BLaER1 treated with 17β-estradiol and CSF1 and Interleukin-3, amounts not matched to agents 10 nM and 100 nM (cell line): Measurements from ENCODE around the gene BCL2L12.

ENCODE experiments used
- H3K27ac ChIP-seq, 11 experiments: shearing (Covaris generic); formaldehyde crosslinking; 2 replicates each; pipeline ENCODE4 v1.8.1; 2022
- H3K27me3 ChIP-seq, 11 experiments: shearing (Covaris generic); formaldehyde crosslinking; 2 replicates each; pipeline ENCODE4 v1.8.1; 2022
- H3K36me3 ChIP-seq, 11 experiments: shearing (Covaris generic); formaldehyde crosslinking; 2 replicates each; pipeline ENCODE4 v1.8.1; 2022
- H3K4me1 ChIP-seq, 10 experiments: shearing (Covaris generic); formaldehyde crosslinking; 2 replicates each; pipeline ENCODE4 v1.8.1; 2022
- H3K4me2 ChIP-seq, 11 experiments: shearing (Covaris generic); formaldehyde crosslinking; 2 replicates each; pipeline ENCODE4 v1.8.1; 2022
- H3K4me3 ChIP-seq, 10 experiments: shearing (Covaris generic); formaldehyde crosslinking; 2 replicates each; pipeline ENCODE4 v1.8.1; 2022
- H3K9ac ChIP-seq, 11 experiments: shearing (Covaris generic); formaldehyde crosslinking; 2 replicates each; pipeline ENCODE4 v1.8.1; 2022
- H3K9me3 ChIP-seq, 11 experiments: shearing (Covaris generic); formaldehyde crosslinking; replicated peaks in 1 of 11; 2 replicates each; pipeline ENCODE4 v1.8.1; 2022
- H4K20me1 ChIP-seq, 11 experiments: shearing (Covaris generic); formaldehyde crosslinking; 2 replicates each; pipeline ENCODE4 v1.8.1; 2022
- Cebpa-rat ChIP-seq, 11 experiments: shearing (Covaris generic); IDR thresholded peaks; 2 replicates each; pipeline ENCODE4 v1.8.1; 2022

Gene BCL2L12

DNA sequence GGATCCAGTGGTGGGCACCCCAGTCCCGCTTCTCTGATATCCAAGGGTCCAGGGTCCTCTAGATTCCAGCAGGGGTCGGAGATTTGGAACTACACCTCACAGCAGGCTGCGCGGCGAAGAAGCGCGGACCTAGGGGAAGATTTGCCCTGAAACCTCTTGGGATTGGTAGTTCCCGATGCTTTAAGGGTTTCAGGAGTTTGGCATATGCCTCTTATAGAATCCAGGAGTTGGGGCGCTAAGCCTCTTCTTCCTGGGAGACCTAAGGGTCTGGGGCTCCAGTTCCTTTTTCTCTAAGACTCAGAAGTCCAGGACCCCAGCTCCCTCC is 349 bp downstream of the BCL2L12 start:
- H3K36me3 ChIP-seq, result peaks cover 29 to 63% (median 56%) of the 10 kb centered on the region in 11 experiments
- H3K4me3 ChIP-seq, result peak overlapping the region; percentile 78 to 99 (median 86)
- no peaks in the 10 kb centered on the region for H3K27me3 ChIP-seq
- H3K4me1 ChIP-seq, result peaks cover 27 to 55% (median 31%) of the 10 kb centered on the region in 10 experiments
- peak overlapping the region; percentile 68 to 83 (median 76) for H3K27ac ChIP-seq
- H4K20me1 ChIP-seq, result peaks cover 13 to 64% (median 33%) of the 10 kb centered on the region in 11 experiments; a peak in 20 of 22 replicates
- peak overlapping the region; percentile 81 to 90 (median 87) for H3K9ac ChIP-seq
- H3K4me2 ChIP-seq, result peak overlapping the region; percentile 90 to 99 (median 98)
- H3K9me3 ChIP-seq, result no peaks in the 10 kb centered on the region
- no peak for TF ChIP-seq Cebpa-rat (IDR thresholded peaks at IDR 0.05)

DNA sequence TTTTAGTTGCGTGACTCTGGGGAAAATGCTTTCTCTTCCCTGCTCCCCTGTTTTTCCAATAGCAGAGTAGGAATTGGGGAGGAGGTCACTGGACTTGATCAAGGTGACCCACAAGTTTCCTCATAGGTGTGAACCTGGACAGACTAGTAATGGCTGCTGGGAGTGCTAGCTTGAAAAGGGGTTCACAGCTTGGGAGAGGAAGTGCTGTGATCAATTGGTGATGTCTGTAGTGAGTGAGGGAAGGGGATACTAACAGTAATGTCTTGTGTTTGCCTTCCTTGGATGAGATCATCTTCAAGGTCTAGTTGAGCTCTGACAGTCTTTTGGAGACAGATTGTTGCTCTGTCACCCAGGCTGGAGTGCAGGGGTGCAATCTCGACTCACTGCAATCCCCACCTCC is 1.7 kb downstream of the BCL2L12 start:
- H3K4me3 ChIP-seq, result peak overlapping the region in 8 of 10 experiments; percentile 78 to 95 (median 84); a peak in 9 of 20 replicates
- H3K9ac ChIP-seq, result peak overlapping the region; percentile 81 to 90 (median 87); a peak in 19 of 22 replicates
- TF ChIP-seq Cebpa-rat (IDR thresholded peaks at IDR 0.05), result no peak
- peak overlapping the region in 6 of 11 experiments; percentile 71 to 83 (median 78); a peak in 6 of 22 replicates for H3K27ac ChIP-seq
- H3K36me3 ChIP-seq, result peaks cover 15 to 58% (median 44%) of the 10 kb centered on the region in 11 experiments
- H3K9me3 ChIP-seq, result no peaks in the 10 kb centered on the region
- peak overlapping the region; percentile 90 to 99 (median 98); a peak in 21 of 22 replicates for H3K4me2 ChIP-seq
- peaks cover 37 to 68% (median 41%) of the 10 kb centered on the region in 10 experiments for H3K4me1 ChIP-seq
- no peaks in the 10 kb centered on the region for H3K27me3 ChIP-seq
- peaks cover 13 to 51% (median 22%) of the 10 kb centered on the region in 11 experiments; a peak in 20 of 22 replicates for H4K20me1 ChIP-seq

DNA sequence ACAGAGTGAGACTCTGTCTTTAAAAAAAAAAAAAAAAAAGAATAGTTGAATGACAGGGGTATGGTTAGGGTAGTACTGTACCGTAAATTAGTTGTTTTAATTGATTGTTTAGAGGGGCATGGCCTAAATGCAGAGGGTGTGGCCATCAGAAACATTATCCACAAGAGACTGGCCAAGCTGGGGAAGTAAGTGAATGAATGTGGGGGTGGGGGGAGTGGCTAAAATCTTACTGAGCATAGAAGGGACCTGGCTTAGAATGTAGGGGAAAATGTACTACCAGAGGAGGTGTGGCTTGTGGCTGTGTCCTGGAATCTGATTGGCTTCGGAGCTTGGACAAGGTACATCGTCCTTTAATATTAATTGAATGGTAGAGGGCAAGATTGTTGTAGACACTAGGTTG is 3.8 kb downstream of the BCL2L12 start:
- H3K36me3 ChIP-seq, result peaks cover 9 to 61% (median 39%) of the 10 kb centered on the region in 11 experiments; a peak in 20 of 22 replicates
- H3K9me3 ChIP-seq, result no peaks in the 10 kb centered on the region
- H3K27ac ChIP-seq, result no peak overlapping the region
- H3K4me2 ChIP-seq, result peak overlapping the region in 2 of 11 experiments; percentile 12 to 40; a peak in 3 of 22 replicates
- TF ChIP-seq Cebpa-rat (IDR thresholded peaks at IDR 0.05), result no peak
- no peaks in the 10 kb centered on the region for H3K27me3 ChIP-seq
- H3K4me3 ChIP-seq, result no peak overlapping the region
- peak overlapping the region in 2 of 11 experiments; percentile 7 to 21; a peak in 1 of 22 replicates for H3K9ac ChIP-seq
- H4K20me1 ChIP-seq, result peaks cover 0 to 32% (median 1%) of the 10 kb centered on the region in 11 experiments; a peak in 7 of 22 replicates
- peaks cover 32 to 64% (median 41%) of the 10 kb centered on the region in 10 experiments for H3K4me1 ChIP-seq

DNA sequence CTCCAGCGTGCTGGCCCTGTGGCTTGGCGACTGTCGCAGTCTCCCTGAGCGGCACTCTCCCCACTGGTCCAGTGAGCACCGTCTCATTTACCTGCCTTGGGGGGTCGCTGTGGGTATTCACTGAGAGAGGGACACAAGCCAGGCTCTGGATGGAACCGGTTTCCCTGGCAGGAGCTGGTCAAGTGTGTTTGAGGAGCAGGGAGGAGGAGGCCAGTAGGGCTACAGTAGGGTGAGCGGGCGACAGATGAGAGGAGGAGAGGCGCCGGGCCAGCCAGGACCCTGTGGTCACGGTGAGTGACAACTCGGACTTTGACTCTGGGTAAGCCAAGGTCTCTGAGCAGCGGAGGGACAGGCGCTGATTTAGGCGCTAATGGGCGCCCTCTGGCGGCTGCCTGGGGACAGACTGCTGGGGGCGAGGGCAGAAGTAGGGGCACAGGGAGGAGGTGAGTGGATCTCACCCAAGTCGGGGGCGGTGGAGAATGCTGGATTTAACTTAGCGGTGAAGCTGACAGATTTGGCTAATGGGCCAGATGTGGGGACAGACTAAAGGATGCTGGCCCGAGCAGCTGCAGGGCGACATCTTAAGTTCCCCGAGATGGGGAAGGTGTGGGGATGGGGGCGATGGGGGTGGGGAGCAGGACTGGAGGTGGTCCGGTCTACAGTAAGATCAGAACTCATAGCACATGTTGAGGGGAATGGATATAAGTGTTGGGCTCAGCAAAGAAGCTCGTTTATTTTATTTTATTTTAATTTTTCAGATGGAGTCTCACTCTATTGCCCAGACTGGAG is 6.6 kb downstream of the BCL2L12 start:
- Histone ChIP-seq H4K20me1 (peaks cover 0 to 13% (median 0%) of the 10 kb centered on the region in 11 experiments; a peak in 5 of 22 replicates), H3K4me1 (peaks cover 20 to 69% (median 43%) of the 10 kb centered on the region in 10 experiments), H3K4me3 (no peak overlapping the region), H3K9ac (peak overlapping the region; percentile 11 to 64 (median 51); a peak in 17 of 22 replicates), H3K9me3 (no peaks in the 10 kb centered on the region), H3K27me3 (no peaks in the 10 kb centered on the region), H3K4me2 (peak overlapping the region; percentile 45 to 76 (median 57); a peak in 20 of 22 replicates), H3K36me3 (peaks cover 9 to 61% (median 38%) of the 10 kb centered on the region in 11 experiments; a peak in 20 of 22 replicates), H3K27ac (peak overlapping the region in 7 of 11 experiments; percentile 20 to 39 (median 32); a peak in 9 of 22 replicates)
- no peak for TF ChIP-seq Cebpa-rat (IDR thresholded peaks at IDR 0.05)

DNA sequence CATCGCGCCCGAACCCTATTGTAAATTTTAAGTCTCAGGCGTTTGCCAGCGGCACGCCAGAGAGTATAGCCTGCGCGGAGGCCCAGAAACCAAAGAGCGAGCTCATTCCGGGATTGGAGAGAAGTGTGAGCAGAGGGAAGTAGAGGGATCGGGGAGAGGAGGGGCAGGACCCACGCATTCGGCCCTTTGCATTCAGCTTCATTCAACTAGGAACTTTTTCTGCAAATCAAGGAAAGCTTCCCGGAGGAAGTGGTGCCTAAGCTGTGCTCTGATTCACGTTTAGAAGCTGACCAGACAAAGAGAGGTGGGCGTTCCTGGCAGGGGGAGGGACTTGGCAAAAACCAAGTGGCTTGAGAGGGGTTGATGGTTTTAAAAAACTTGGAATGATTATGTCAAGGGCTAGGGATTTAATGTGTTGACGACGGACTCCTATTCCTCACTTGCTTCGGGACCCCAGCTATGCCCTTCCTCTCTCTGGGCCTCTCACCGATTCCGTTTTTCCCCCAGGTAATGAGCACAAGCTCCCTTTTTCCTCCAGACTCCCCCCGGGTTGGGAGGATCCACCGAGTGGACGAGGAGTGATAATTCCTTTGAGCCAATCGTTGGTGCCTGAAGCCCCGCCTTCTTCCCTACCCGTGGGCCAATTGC is 10.5 kb downstream of the BCL2L12 start:
- Histone ChIP-seq H3K4me2 (peak overlapping the region; percentile 69 to 85 (median 79)), H3K4me1 (peaks cover 38 to 72% (median 67%) of the 10 kb centered on the region in 10 experiments), H3K27ac (peak overlapping the region; percentile 93 to 100 (median 99)), H3K9ac (peak overlapping the region; percentile 94 to 100 (median 100)), H3K36me3 (peaks cover 4 to 36% (median 15%) of the 10 kb centered on the region in 11 experiments), H3K9me3 (no peaks in the 10 kb centered on the region), H3K4me3 (peak overlapping the region; percentile 40 to 68 (median 58)), H4K20me1 (peaks cover 16 to 45% (median 36%) of the 10 kb centered on the region in 11 experiments; a peak in 21 of 22 replicates), H3K27me3 (no peaks in the 10 kb centered on the region)
- no peak for TF ChIP-seq Cebpa-rat (IDR thresholded peaks at IDR 0.05)

DNA sequence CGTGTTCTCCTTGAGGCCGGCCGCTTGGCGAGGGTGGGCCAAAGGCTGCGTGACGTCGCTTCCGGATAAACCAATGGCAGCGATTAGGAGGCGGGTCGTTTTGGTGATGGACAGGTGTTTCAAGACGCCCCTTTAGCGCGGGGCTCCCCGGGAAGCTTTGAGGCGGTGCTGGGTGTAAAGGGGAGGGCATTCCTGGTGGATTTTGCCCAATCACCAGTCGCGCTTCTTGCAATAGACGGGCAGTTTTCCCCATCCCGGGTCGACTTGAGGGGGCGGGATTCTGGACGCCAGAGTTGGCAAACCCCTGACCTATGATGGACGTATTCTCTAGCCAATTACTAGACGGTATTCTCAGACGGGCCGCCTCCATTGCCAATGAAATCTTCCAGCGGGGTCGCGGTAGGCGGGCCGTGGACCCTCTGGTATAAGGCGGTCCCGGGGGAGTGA is 11.1 kb downstream of the BCL2L12 start:
- H3K27me3 ChIP-seq, result no peaks in the 10 kb centered on the region
- H3K27ac ChIP-seq, result peak overlapping the region; percentile 93 to 100 (median 99)
- H4K20me1 ChIP-seq, result peaks cover 16 to 46% (median 42%) of the 10 kb centered on the region in 11 experiments; a peak in 21 of 22 replicates
- H3K36me3 ChIP-seq, result peaks cover 9 to 37% (median 19%) of the 10 kb centered on the region in 11 experiments
- peak overlapping the region; percentile 77 to 100 (median 96) for H3K4me3 ChIP-seq
- H3K4me1 ChIP-seq, result peaks cover 41 to 67% (median 63%) of the 10 kb centered on the region in 10 experiments
- TF ChIP-seq Cebpa-rat (IDR thresholded peaks at IDR 0.05), result peak in 5 of 11 experiments; percentile 10 to 79 (median 45); a peak in 5 of 22 replicates
- H3K4me2 ChIP-seq, result peak overlapping the region in 5 of 11 experiments; percentile 89 to 98 (median 96); a peak in 6 of 22 replicates
- H3K9ac ChIP-seq, result peak overlapping the region; percentile 94 to 100 (median 100)
- H3K9me3 ChIP-seq, result no peaks in the 10 kb centered on the region

DNA sequence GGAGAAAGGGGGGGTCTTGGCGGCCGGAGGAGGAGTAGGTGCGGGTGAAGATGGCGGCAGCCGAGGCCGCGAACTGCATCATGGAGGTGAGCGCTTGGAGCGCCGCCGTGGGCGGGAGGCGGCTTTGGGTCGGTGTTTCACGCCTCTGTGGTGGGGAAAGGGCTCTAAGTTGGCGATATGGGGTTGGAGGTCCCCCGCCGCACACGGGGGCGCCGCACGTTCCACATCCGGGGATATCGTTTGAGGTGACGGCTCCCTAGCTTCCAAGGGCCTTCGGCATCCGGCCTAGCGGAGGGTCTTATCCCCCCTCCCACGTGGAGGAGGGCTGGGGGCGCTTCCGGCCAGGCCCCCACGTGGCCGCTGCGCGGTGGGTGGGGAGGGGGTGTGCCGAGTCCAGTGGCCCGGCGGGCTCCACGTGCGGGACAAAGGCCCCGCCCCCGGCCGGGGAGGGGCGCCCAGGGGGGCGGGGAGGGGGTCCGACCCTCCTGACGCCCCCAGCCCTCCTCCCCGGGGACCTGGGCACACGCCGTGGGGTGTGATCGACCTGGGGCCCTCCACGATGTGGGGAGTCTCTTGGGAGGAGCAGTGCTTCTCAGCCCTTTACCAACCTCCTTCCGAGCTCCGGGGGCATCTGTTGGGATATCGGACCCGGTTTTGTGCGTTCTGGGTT is 11.6 kb downstream of the BCL2L12 start, which contains the start of gene PRMT1:
PRMT1 (plus strand) TSS at position 41 of the 670 bp plus-strand sequence; CDS start at position 51, 10 bp downstream.
- H3K27ac ChIP-seq, result peak within 1 kb of the TSS; percentile 93 to 100 (median 99)
- H3K9ac ChIP-seq, result peak within 1 kb of the TSS; percentile 94 to 100 (median 100)
- TF ChIP-seq Cebpa-rat (IDR thresholded peaks at IDR 0.05), result no peak

More for the DNA sequence above, 11.6 kb downstream of the BCL2L12 start, which contains the start of gene PRMT1:
- Histone ChIP-seq H4K20me1 (peaks cover 16 to 49% (median 47%) of the 10 kb centered on the region in 11 experiments; a peak in 21 of 22 replicates), H3K4me2 (peak within 1 kb of the TSS; percentile 87 to 98 (median 95)), H3K4me1 (peaks cover 42 to 67% (median 58%) of the 10 kb centered on the region in 10 experiments), H3K9me3 (no peaks in the 10 kb centered on the region), H3K4me3 (peak within 1 kb of the TSS; percentile 77 to 100 (median 96)), H3K36me3 (peaks cover 15 to 42% (median 24%) of the 10 kb centered on the region in 11 experiments), H3K27me3 (no peaks in the 10 kb centered on the region)
